H9 (cell line): ENCODE data around the gene PNPLA6. TPM values are rescaled to one million over a fixed set of nuclear protein-coding genes. Genes with fewer than 3 reads are reported as not detected.

Experiments used
- DNase-seq: peaks from one replicate; pipeline ENCODE4 v3.0.0-alpha.2; 2017
- H2AFZ ChIP-seq: one replicate; pipeline ENCODE4 v1.6.1; 2013; ENCODE audit warnings: mild to moderate bottlenecking, low read length, control low read depth, moderate library complexity
- H2AK5ac ChIP-seq: 2 replicates; pipeline ENCODE4 v1.6.1; 2013; ENCODE audit warnings: low read length, control low read depth, mixed read lengths; ENCODE audit not compliant: insufficient read length
- H2BK120ac ChIP-seq: one replicate; pipeline ENCODE4 v1.6.1; 2013; ENCODE audit warnings: low read depth, mild to moderate bottlenecking, low read length, control low read depth, inconsistent platforms; ENCODE audit not compliant: poor library complexity, severe bottlenecking
- H2BK12ac ChIP-seq: 2 replicates; pipeline ENCODE4 v1.6.1; 2013; ENCODE audit warnings: low read length, control low read depth, mixed read lengths, low read depth; ENCODE audit not compliant: insufficient read length
- H2BK15ac ChIP-seq: 2 replicates; pipeline ENCODE4 v1.6.1; 2013; ENCODE audit warnings: low read depth, low read length, control low read depth
- H2BK20ac ChIP-seq: one replicate; pipeline ENCODE4 v1.6.1; 2013; ENCODE audit warnings: low read depth, mild to moderate bottlenecking, low read length, control low read depth, inconsistent platforms; ENCODE audit not compliant: poor library complexity, severe bottlenecking
- H2BK5ac ChIP-seq: 2 replicates; pipeline ENCODE4 v1.6.1; 2013; ENCODE audit warnings: low read length, control low read depth, mixed read lengths; ENCODE audit not compliant: insufficient read length
- H3K14ac ChIP-seq: 2 replicates; pipeline ENCODE4 v1.6.1; 2013; ENCODE audit warnings: low read length, control low read depth; ENCODE audit not compliant: insufficient read depth
- H3K18ac ChIP-seq: 2 replicates; pipeline ENCODE4 v1.6.1; 2013; ENCODE audit warnings: low read depth, mild to moderate bottlenecking, mixed read lengths, low read length, control low read depth; ENCODE audit not compliant: insufficient read length
- H3K23ac ChIP-seq: 2 replicates; pipeline ENCODE4 v1.6.1; 2013; ENCODE audit warnings: low read length, control low read depth, mixed read lengths, low read depth; ENCODE audit not compliant: insufficient read length
- H3K23me2 ChIP-seq: 2 replicates; pipeline ENCODE4 v1.6.1; 2013; ENCODE audit warnings: low read depth, mild to moderate bottlenecking, mixed read lengths, low read length, control low read depth; ENCODE audit not compliant: insufficient read length, poor library complexity, severe bottlenecking
- H3K27ac ChIP-seq: 2 replicates; pipeline ENCODE4 v1.5.1; 2013; ENCODE audit warnings: low read length, control low read depth, mixed read lengths, low read depth; ENCODE audit not compliant: insufficient read length
- H3K27me3 ChIP-seq: 2 replicates; pipeline ENCODE4 v1.6.1; 2013; ENCODE audit warnings: low read length, control low read depth, inconsistent platforms; ENCODE audit not compliant: insufficient read depth
- H3K4ac ChIP-seq: 2 replicates; pipeline ENCODE4 v1.6.1; 2013; ENCODE audit warnings: low read depth, mild to moderate bottlenecking, control low read depth, inconsistent platforms, low read length, moderate library complexity
- H3K4me1 ChIP-seq: 2 replicates; pipeline ENCODE4 v1.6.1; 2013; ENCODE audit warnings: low read length, control low read depth, inconsistent platforms; ENCODE audit not compliant: insufficient read depth
- H3K4me2 ChIP-seq: 2 replicates; pipeline ENCODE4 v1.6.1; 2013; ENCODE audit warnings: low read length, control low read depth, mixed read lengths; ENCODE audit not compliant: insufficient read length, insufficient read depth
- H3K56ac ChIP-seq: 2 replicates; pipeline ENCODE4 v1.6.1; 2013; ENCODE audit warnings: low read depth, mild to moderate bottlenecking, mixed read lengths, low read length, control low read depth; ENCODE audit not compliant: insufficient read length
- H3K79me1 ChIP-seq: 2 replicates; pipeline ENCODE4 v1.6.1; 2013; ENCODE audit warnings: low read depth, mild to moderate bottlenecking, moderate library complexity, low read length, control low read depth, inconsistent platforms; ENCODE audit not compliant: insufficient read depth, poor library complexity, severe bottlenecking
- H3K79me2 ChIP-seq: 2 replicates; pipeline ENCODE4 v1.6.1; 2013; ENCODE audit warnings: low read length, control low read depth, inconsistent platforms; ENCODE audit not compliant: insufficient read depth
- H3K9ac ChIP-seq: 2 replicates; pipeline ENCODE4 v1.6.1; 2013; ENCODE audit warnings: low read length, control low read depth, mixed read lengths; ENCODE audit not compliant: insufficient read length; ENCODE audit errors: extremely low read depth
- H3K9me3 ChIP-seq: one replicate; pipeline ENCODE4 v1.6.1; 2013; ENCODE audit warnings: low read depth, low read length, inconsistent platforms; ENCODE audit not compliant: control insufficient read depth
- H3T11ph ChIP-seq: one replicate; pipeline ENCODE4 v1.6.1; 2013; ENCODE audit warnings: mild to moderate bottlenecking, low read length, control low read depth, inconsistent platforms
- H4K20me1 ChIP-seq: one replicate; pipeline ENCODE4 v1.6.1; 2013; ENCODE audit not compliant: control insufficient read depth, insufficient read length, insufficient read depth
- H4K5ac ChIP-seq: 2 replicates; pipeline ENCODE4 v1.6.1; 2013; ENCODE audit warnings: low read depth, mild to moderate bottlenecking, mixed read lengths, low read length, control low read depth; ENCODE audit not compliant: insufficient read length
- H4K8ac ChIP-seq: replicated peaks from 2 replicates; pipeline ENCODE4 v1.6.1; 2013; ENCODE audit warnings: low read length, control low read depth, mixed read lengths, low read depth; ENCODE audit not compliant: insufficient read length
- H4K91ac ChIP-seq: 2 replicates; pipeline ENCODE4 v1.6.1; 2013; ENCODE audit warnings: low read depth, mild to moderate bottlenecking, moderate library complexity, mixed read lengths, low read length, control low read depth; ENCODE audit not compliant: insufficient read length
- H3K27ac Mint-ChIP-seq, 3 experiments: 2 replicates in 2 of 3; 3 replicates in 1 of 3; pipeline ENCODE4 v1.8.0; 2020 to 2021; ENCODE audit warnings: mixed read lengths in 3 of 3, mild to moderate bottlenecking in 1 of 3, moderate library complexity in 1 of 3
- H3K27me3 Mint-ChIP-seq: 2 replicates; pipeline ENCODE4 v1.8.0; 2021; ENCODE audit warnings: low read depth, mild to moderate bottlenecking, moderate library complexity, mixed read lengths
- H3K36me3 Mint-ChIP-seq, 3 experiments: 2 replicates in 2 of 3; 3 replicates in 1 of 3; pipeline ENCODE4 v1.8.0; 2020 to 2021; ENCODE audit warnings: low read depth in 3 of 3, mixed read lengths in 3 of 3; ENCODE audit not compliant: insufficient read depth in 1 of 3
- H3K4me1 Mint-ChIP-seq, 2 experiments: 2 replicates each; pipeline ENCODE4 v1.8.0; 2020; ENCODE audit warnings: mixed read lengths in 2 of 2
- H3K4me3 Mint-ChIP-seq, 2 experiments: 2 replicates in 1 of 2; 3 replicates in 1 of 2; pipeline ENCODE4 v1.8.0; 2020 to 2021; ENCODE audit warnings: mild to moderate bottlenecking in 2 of 2, mixed read lengths in 2 of 2, moderate library complexity in 1 of 2
- H3K9me3 Mint-ChIP-seq, 2 experiments: 2 replicates in 1 of 2; 3 replicates in 1 of 2; pipeline ENCODE4 v1.8.0; 2020; ENCODE audit warnings: mild to moderate bottlenecking in 2 of 2, mixed read lengths in 2 of 2, moderate library complexity in 1 of 2
- WGBS: extraction: QIAGEN DNeasy Blood & Tissue Kit; methylation state at CpG from one replicate; pipeline ENCODE4 v1.1.7; 2013; ENCODE audit warnings: missing lambda C conversion rate, low lambda C conversion rate, mixed read lengths; ENCODE audit not compliant: insufficient read length; ENCODE audit errors: extremely low coverage; 5-methylcytosine and 5-hydroxymethylcytosine counted together
- total RNA-seq: library from RNA; stranded (reverse); gene quantifications from 2 replicates; pipeline ENCODE4 v1.2.1, GENCODE V29; 2021
- TF ChIP-seq, protein P1 (sequence below): fragments of 200-600 bp; sonication (generic); conservative IDR thresholded peaks from 3 replicates; pipeline ENCODE4 v1.8.0; 2021; ENCODE audit warnings: antibody characterized with exemption, mild to moderate bottlenecking

PNPLA6 gene
- total RNA-seq, 1 experiment from 2014 or later: 130 TPM

DNA sequence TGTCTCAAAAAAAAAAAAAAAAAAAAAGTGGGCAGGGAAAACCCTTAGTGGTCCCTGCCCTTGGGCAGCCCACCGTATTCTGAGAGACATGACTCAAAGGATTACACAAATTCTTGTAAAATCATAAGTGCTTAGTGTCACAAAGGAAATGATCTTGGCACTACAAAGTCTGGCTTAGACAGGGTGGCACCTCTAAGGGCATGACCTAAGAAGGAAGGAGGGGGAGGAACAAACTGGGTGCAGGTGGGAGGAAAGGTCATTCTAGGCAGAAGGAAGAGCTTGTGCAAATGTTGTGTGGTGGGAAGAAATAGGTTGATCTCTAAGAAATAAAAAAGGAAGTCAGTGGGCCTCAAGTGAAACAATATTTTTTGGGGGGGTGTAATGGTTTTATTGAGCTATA, 10.4 kb downstream of the PNPLA6 start:
- Mint-ChIP-seq H3K4me1 (peaks cover 4% of the 10 kb centered on the region in 2 experiments; a peak in 2 of 4 replicates), H3K9me3 (no peaks in the 10 kb centered on the region), H3K27me3 (no peaks in the 10 kb centered on the region), H3K4me3 (no peak overlapping the region), H3K36me3 (peaks cover 6 to 35% (median 28%) of the 10 kb centered on the region in 3 experiments; a peak in 6 of 7 replicates), H3K27ac (no peak overlapping the region)
- no peak overlapping the region for H3K27ac ChIP-seq
- H3K4ac ChIP-seq: no peak overlapping the region
- H3K27me3 ChIP-seq: no peaks in the 10 kb centered on the region
- H3K4me1 ChIP-seq: no peaks in the 10 kb centered on the region
- no peak overlapping the region for H3K4me2 ChIP-seq
- H2BK120ac ChIP-seq: no peak overlapping the region
- H4K5ac ChIP-seq: no peak overlapping the region
- no peak overlapping the region for H4K91ac ChIP-seq
- H3K56ac ChIP-seq: no peak overlapping the region
- no peak for DNase-seq
- H3K9me3 ChIP-seq: no peaks in the 10 kb centered on the region
- no peaks in the 10 kb centered on the region for H3K79me2 ChIP-seq
- no CpG with 5 or more reads among the region's 1 CpG for WGBS
- no peaks in the 10 kb centered on the region for H4K20me1 ChIP-seq
- H2AK5ac ChIP-seq: no peak overlapping the region
- H3T11ph ChIP-seq: no peak overlapping the region
- no peaks in the 10 kb centered on the region for H3K79me1 ChIP-seq
- no peak overlapping the region for H3K14ac ChIP-seq
- no peak overlapping the region for H3K23ac ChIP-seq
- TF ChIP-seq, protein P1, sequence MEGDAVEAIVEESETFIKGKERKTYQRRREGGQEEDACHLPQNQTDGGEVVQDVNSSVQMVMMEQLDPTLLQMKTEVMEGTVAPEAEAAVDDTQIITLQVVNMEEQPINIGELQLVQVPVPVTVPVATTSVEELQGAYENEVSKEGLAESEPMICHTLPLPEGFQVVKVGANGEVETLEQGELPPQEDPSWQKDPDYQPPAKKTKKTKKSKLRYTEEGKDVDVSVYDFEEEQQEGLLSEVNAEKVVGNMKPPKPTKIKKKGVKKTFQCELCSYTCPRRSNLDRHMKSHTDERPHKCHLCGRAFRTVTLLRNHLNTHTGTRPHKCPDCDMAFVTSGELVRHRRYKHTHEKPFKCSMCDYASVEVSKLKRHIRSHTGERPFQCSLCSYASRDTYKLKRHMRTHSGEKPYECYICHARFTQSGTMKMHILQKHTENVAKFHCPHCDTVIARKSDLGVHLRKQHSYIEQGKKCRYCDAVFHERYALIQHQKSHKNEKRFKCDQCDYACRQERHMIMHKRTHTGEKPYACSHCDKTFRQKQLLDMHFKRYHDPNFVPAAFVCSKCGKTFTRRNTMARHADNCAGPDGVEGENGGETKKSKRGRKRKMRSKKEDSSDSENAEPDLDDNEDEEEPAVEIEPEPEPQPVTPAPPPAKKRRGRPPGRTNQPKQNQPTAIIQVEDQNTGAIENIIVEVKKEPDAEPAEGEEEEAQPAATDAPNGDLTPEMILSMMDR: no peak
- no peak overlapping the region for H2BK12ac ChIP-seq
- no peak overlapping the region for H4K8ac ChIP-seq
- H3K18ac ChIP-seq: no peak overlapping the region
- H3K23me2 ChIP-seq: no peaks in the 10 kb centered on the region
- no peak overlapping the region for H3K9ac ChIP-seq
- H2BK15ac ChIP-seq: no peak overlapping the region
- H2AFZ ChIP-seq: no peak overlapping the region
- H2BK5ac ChIP-seq: no peak overlapping the region
- no peak overlapping the region for H2BK20ac ChIP-seq
